SIG-M5 (cell line): ENCODE measurements around the gene MKI67.

ENCODE experiments used
- DNase-seq: peaks from one replicate; lab custom pipeline; 2025; lab: John Stamatoyannopoulos, UW

MKI67 gene

DNA sequence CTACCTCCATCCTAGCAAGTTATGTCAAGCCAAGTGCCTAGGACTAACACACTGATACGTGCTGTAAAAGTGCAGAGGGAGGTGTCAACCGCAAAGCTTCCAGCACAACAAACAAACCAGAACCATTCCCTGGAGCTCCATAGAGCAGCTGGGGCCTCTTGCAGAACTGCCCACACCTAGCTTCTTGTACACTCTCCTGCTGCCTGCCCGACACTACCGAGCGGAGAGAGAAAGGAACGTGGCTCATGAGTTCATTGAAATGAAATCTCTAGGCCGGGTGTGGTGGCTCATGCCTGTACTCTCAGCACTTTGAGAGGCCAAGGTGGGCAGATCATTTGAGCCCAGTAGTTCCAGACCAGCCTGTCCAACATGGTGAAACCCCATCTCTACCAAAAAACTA lies 73.5 kb downstream of the MKI67 start:
- DNase-seq: no peak

DNA sequence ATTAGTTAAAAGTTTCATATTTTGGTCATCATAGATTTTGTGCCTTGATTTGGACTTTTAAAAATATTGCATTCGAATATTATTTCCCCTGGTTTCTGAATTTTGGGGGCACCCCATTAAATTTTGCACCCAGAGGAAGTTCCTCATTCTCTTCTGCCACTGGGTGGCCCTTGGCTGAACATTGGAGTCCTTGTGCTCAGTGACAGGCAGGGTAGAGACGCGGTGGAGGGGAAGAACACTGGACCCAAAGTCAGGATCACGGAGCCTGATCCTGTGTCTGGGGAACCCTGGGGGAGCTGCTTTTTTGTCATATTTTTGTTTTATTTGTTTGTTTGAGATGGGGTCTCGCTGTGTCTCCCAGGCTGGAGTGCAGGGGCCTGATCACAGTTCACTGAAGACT lies 74.7 kb downstream of the MKI67 start:
- no peak for DNase-seq

DNA sequence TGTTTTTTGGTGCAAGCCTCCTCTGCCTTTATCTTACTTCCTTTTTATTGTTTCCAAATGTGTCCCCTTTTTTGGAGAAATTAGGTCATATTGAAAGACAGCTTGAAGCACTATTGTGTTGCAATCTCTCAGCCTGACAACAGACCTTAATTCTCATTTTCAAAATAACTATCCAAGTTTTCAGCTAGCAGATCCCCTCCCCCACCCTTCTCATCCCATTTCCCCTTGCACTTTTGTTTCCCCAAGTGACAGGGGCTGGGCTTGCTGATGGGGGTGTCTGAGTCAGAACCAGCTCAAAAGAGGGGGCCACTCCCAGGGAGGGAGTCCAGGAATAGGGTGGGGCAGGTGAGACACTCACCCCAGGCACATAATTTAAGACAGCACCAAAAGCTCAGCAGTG lies 75.3 kb downstream of the MKI67 start:
- peak; percentile 67 for DNase-seq

DNA sequence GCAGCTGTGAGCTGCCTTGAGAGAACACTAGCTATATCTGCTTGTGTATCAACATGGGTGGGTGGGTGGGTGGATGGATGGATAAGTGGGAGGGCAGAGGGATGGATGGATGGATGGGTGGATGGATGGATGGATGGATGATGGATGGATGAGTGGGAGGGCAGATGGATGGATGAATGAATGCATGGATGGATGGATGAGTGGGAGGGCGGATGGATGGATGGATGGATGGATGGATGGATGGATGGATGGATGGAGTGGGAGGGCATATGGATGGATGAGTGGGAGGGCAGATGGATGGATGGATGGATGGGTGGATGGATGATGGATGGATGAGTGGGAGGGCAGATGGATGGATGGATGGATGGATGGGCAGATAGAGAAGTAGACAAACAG lies 76.1 kb downstream of the MKI67 start:
- DNase-seq: no peak

DNA sequence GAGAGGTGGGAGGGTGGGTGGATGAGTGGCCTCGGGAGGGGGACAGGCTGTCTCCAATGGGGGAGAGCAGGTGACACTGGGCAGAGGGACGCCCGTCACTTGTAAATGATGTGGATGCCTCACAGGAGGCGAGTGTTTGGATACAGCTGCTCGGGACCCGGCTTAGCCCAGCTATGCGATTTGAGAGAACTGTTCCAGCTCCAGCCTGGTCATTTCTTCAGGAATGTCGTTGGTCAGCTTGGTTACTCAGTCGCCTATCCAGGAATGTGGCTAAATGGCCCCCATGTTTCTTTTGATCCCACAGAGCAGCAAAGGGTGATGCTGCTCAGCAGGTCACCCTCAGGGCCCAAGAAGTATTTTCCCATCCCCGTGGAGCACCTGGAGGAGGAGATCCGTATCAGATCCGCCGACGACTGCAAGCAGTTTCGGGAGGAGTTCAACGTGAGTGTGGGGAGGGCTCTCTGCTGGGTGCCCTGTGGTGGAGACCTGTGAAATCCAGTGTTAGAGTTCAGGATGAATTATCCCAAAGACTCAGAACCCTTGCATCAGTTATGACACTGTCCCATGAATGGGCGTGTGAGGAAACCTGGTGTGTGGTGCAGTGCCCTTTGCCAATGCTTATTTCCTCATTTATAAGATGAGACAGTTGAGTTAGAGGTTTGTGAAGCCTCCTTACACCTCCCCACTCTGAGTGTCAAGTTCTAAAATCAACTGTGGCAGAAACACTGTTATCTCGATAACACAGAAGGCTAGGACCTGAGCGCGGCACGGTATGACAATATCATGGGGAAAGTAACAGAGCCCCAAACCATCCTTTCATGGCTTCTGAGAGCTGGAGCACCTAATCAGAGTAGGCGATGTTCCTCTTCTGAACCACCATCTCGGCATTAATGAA lies 76.8 kb downstream of the MKI67 start:
- DNase-seq: peak; percentile 36

DNA sequence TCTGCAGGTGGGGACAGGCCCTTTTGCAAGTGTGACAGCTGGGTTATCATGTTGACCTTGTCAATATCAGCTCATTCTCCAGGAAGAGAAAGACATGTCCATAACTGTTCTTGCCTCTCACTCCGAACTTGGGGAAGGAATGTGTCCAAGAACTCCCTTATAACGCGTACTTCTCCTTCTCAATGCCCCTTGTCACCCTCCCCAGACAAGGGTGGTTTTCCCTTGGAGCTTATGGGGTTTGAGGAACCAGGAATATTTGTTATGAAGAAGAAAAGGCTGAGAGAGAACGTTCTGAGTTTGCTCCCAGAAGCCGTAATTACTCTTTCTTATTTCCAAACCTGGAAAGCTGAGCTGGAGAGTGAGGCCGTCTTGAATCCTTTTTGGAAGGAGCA lies 77.4 kb downstream of the MKI67 start:
- no peak for DNase-seq

DNA sequence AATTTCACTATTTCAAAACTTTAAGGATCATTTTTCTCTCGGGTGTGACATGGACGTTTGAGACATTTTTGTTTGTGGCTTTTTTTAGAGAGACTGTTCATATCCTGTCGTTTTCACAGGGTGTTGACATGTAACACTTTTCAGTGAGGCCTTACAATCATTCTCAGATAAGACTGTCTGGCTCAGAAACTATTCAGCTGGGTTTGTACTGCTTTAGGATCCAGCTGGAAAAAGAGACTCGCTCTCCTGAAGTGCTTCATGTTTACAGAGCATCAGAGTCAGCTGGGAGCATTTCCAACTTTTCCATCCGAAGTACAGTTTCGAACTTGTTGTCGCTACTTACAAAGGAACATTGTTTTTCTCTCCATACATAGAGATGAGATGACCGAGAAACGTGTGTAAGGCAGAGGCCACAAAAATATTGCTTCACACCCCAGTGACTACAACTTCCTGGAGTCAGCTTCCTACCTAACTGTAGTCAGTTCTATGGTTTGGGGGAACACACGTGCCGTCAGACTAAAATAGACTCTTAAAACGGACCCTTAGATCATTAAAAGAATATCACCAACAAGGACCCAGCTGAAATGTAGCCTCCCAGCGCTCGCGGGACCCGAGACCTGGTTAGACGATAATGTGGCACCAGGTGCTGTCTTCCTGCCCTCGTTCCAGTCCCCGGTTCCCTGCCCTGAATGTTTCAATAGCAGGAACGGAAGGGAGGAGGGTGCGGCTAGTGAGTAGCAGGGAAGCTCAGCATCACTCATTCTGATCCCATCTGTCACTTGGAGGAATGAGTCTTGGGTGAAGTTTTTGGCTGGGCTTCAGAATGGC lies 78.0 kb downstream of the MKI67 start:
- DNase-seq: peak; percentile 5

DNA sequence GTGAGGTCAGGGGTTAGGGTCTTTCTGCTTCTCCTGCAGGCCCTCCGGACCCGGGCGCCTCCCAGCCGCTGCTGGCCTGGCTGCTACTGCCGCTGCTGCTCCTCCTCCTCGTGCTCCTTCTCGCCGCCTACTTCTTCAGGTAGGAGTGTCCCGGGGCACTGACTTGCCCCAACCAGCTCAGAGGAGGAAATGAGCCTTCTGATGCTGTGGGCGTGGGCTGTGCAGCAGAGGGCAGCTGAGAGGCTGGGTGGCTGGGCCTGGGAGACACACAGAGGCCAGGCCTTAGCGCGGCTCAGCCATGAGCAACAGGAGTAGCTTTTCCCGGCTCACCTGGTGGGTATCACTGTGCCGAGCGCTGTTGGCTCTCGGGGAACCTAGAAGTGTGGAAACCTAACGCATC lies 78.9 kb downstream of the MKI67 start:
- peak; percentile 65 for DNase-seq

DNA sequence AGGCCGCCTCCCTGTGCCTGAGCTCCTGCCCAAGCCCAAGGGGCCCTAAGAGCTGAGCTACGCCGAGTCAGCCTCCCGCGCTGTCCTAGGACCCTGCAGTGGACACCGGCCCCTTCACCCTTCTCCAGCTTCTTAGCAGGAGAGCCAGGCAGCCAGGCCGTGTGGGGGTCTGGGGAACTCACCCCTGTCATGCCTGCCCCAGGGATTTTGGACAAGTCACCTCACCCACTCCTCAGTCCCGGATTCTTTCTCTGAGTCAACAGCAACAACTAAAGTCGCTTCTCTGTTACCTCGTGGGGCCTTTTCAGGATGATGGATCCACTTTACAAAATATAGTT lies 79.3 kb downstream of the MKI67 start:
- no peak for DNase-seq
